Esophagus squamous epithelium (tissue), 4 donors: ENCODE results near the gene TEKT2.

Source experiments
- POLR2A ChIP-seq, 4 donors: fragments of 450-650 bp; IDR thresholded peaks; one replicate each; pipeline ENCODE4 v1.6.1; 2017; ENCODE audit warnings: antibody characterized with exemption in 4 of 4, mild to moderate bottlenecking in 4 of 4, moderate library complexity in 3 of 4
- TF ChIP-seq, protein P1 (sequence below), 6 experiments: fragments of 450-650 bp in 4 of 6; fragments of 200-600 bp in 2 of 6; sonication (generic) in 2 of 6; IDR thresholded peaks; one replicate each; pipeline ENCODE4 v1.5.1; 2016 to 2019; ENCODE audit warnings: antibody characterized with exemption in 6 of 6, mild to moderate bottlenecking in 4 of 6, moderate library complexity in 4 of 6

- TF ChIP-seq, protein P1, sequence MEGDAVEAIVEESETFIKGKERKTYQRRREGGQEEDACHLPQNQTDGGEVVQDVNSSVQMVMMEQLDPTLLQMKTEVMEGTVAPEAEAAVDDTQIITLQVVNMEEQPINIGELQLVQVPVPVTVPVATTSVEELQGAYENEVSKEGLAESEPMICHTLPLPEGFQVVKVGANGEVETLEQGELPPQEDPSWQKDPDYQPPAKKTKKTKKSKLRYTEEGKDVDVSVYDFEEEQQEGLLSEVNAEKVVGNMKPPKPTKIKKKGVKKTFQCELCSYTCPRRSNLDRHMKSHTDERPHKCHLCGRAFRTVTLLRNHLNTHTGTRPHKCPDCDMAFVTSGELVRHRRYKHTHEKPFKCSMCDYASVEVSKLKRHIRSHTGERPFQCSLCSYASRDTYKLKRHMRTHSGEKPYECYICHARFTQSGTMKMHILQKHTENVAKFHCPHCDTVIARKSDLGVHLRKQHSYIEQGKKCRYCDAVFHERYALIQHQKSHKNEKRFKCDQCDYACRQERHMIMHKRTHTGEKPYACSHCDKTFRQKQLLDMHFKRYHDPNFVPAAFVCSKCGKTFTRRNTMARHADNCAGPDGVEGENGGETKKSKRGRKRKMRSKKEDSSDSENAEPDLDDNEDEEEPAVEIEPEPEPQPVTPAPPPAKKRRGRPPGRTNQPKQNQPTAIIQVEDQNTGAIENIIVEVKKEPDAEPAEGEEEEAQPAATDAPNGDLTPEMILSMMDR (IDR thresholded peaks at IDR 0.05): no peak
- no peak for TF ChIP-seq POLR2A (IDR thresholded peaks at IDR 0.05)
Observed at GRCh38 chr1:36091698-36092097, 7.8 kb downstream of the TEKT2 start.
